AG09319 (cell line): ENCODE data around the gene CACNA1E.
"Not testable (repeated sequence)": the region's sequence is repeated elsewhere in the genome, so short reads cannot be mapped to it uniquely, and the experiment has no call there.

Source experiments
- DNase-seq: peaks from one replicate; pipeline ENCODE4 v3.0.0-alpha.2; 2010; ENCODE audit warnings: low read depth; ENCODE audit errors: extremely low read depth
- TF ChIP-seq, protein P1 (sequence below): IDR thresholded peaks from 2 replicates; pipeline ENCODE4 v1.5.1; 2011; ENCODE audit warnings: low read depth, mild to moderate bottlenecking, inconsistent platforms, low read length, moderate library complexity

The CACNA1E gene

DNA sequence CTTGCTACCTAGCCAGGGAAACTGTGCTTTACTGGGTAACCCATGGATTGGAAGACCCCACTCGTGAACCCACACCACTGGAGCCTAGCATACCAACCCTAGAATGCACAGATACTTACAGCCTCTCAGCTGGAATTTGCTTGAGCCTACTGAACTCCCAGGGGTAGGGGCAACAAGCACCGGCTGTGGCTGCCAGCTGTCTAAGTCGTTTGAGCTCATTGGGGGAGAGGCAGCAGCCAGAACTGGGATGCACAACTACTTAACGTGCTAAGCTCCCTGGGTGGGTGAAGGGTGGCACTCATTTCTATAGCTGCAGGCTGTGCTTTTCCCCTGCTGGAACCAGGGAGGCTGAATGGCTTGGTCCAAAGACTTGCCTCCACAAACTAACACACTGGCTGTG is 365.8 kb downstream of the CACNA1E start:
- no peak for DNase-seq
- TF ChIP-seq, protein P1, sequence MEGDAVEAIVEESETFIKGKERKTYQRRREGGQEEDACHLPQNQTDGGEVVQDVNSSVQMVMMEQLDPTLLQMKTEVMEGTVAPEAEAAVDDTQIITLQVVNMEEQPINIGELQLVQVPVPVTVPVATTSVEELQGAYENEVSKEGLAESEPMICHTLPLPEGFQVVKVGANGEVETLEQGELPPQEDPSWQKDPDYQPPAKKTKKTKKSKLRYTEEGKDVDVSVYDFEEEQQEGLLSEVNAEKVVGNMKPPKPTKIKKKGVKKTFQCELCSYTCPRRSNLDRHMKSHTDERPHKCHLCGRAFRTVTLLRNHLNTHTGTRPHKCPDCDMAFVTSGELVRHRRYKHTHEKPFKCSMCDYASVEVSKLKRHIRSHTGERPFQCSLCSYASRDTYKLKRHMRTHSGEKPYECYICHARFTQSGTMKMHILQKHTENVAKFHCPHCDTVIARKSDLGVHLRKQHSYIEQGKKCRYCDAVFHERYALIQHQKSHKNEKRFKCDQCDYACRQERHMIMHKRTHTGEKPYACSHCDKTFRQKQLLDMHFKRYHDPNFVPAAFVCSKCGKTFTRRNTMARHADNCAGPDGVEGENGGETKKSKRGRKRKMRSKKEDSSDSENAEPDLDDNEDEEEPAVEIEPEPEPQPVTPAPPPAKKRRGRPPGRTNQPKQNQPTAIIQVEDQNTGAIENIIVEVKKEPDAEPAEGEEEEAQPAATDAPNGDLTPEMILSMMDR: no peak

DNA sequence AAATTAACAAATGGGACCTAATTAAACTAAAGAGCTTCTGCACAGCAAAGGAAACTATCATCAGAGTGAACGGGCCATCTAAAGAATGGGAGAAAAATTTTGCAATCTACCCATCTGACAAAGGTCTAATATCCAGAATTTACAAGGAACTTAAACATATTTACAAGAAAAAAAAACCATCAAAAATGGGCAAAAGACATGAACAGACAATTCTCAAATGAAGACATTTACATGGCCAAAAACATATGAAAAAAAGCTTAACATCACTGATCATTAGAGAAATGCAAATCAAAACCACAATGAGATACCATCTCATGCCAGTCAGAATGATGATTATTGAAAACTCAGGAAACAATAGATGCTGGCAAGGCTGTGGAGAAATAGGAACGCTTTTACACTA is 370.9 kb downstream of the CACNA1E start:
- DNase-seq: not testable (repeated sequence)

DNA sequence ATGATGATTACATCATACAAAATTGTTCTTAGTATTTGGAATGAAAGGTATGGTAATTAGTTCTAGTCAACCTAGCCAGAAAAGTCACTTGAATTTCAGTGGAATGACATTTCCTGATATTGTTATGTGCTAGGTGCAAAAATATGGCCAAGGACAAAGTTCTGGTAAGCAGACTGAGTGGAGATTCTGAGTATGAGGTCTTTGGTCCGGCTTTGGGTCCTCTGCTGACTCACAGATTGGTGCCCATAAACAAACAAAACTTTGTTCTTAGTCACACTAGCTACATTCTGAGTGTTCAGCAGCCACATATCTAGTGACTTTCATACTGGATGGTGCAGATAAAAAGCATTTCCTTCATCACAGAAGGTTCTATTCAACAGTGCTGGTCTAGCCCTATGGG is 372.1 kb downstream of the CACNA1E start:
- TF ChIP-seq, protein P1: no peak
- no peak for DNase-seq
